HG03097 (cell line): ENCODE measurements around the gene ZBTB2.
"Not testable (repeated sequence)": the region's sequence is repeated elsewhere in the genome, so short reads cannot be mapped to it uniquely, and the experiment has no call there.

ENCODE experiments used
- ATAC-seq: cut with Tn5 transposase; IDR thresholded peaks from one replicate; pipeline ENCODE4 v1.9.1; 2021; ENCODE audit not compliant: unreplicated experiment, low FRiP score

ZBTB2 gene

GRCh38 chr6:151374036-151374683 lies 17.2 kb downstream of the ZBTB2 start:
- ATAC-seq, result no peak

- ATAC-seq, result no peak
These were observed 19.2 kb downstream of the ZBTB2 start for GRCh38 chr6:151372164-151372563.

- ATAC-seq, result no peak
These were observed 20.8 kb downstream of the ZBTB2 start for GRCh38 chr6:151370509-151371078.

GRCh38 chr6:151365233-151365632 lies 26.1 kb downstream of the ZBTB2 start:
- no peak for ATAC-seq

- no peak for ATAC-seq
These were observed 31.9 kb downstream of the ZBTB2 start for GRCh38 chr6:151359486-151359885.

GRCh38 chr6:151358475-151358874 lies 32.9 kb downstream of the ZBTB2 start:
- ATAC-seq, result no peak

- ATAC-seq, result no peak
These were observed 33.5 kb downstream of the ZBTB2 start for GRCh38 chr6:151357758-151358436.

GRCh38 chr6:151356983-151357382 lies 34.4 kb downstream of the ZBTB2 start:
- not testable (repeated sequence) for ATAC-seq

- ATAC-seq, result no peak
These were observed 37.6 kb downstream of the ZBTB2 start for GRCh38 chr6:151353795-151354194.

GRCh38 chr6:151352410-151353396 lies 38.7 kb downstream of the ZBTB2 start:
- no peak for ATAC-seq

GRCh38 chr6:151351731-151352130 lies 39.6 kb downstream of the ZBTB2 start:
- no peak for ATAC-seq

- ATAC-seq, result no peak
These were observed 40.1 kb downstream of the ZBTB2 start for GRCh38 chr6:151351146-151351700.

GRCh38 chr6:151350442-151351145 lies 40.8 kb downstream of the ZBTB2 start:
- no peak for ATAC-seq

GRCh38 chr6:151349651-151350270 lies 41.6 kb downstream of the ZBTB2 start:
- no peak for ATAC-seq

GRCh38 chr6:151342750-151343149 lies 48.6 kb downstream of the ZBTB2 start:
- not testable (repeated sequence) for ATAC-seq

GRCh38 chr6:151341476-151342195 lies 49.7 kb downstream of the ZBTB2 start:
- no peak for ATAC-seq

GRCh38 chr6:151340219-151340978 lies 51.0 kb downstream of the ZBTB2 start:
- ATAC-seq, result no peak

- no peak for ATAC-seq
These were observed 52.0 kb downstream of the ZBTB2 start for GRCh38 chr6:151339369-151339768.
